ENCODE measurements around the gene BAG5. TPM values are rescaled to one million over a fixed set of nuclear protein-coding genes. Genes with fewer than 3 reads are reported as not detected.
A peak's percentile ranks its signal among the peaks of the same experiment; 100 is the strongest.

Gene BAG5
- total and polyA plus RNA-seq, 2 of the 8 experiments (the other 6 are each of a cell fraction or from before 2014, with no cell fraction given) = 7.4 to 29.5 TPM

GRCh38 chr14:103552846-103553210 lies 9.6 kb downstream of the BAG5 start:
- Histone ChIP-seq H3K23ac (ENCODE audit: insufficient read length) (no peak overlapping the region), H3K9ac (replicated peaks in 1 of 4; ENCODE audit: extremely low read depth in 1 of 4, low read depth in 3 of 4, low read length in 3 of 4) (no peak overlapping the region), H4K8ac (ENCODE audit: extremely low read depth, insufficient read depth, low read length) (no peak overlapping the region), H2BK120ac (replicated peaks; ENCODE audit: low read depth, low read length) (no peak overlapping the region), H3K4me1 (replicated peaks in 1 of 4; ENCODE audit: control insufficient read depth in 3 of 4, insufficient read depth in 4 of 4, low read length in 3 of 4) (no peaks in the 10 kb centered on the region), H3K14ac (ENCODE audit: insufficient read length) (no peak overlapping the region), H3K79me1 (ENCODE audit: low read depth, low read length) (0 out of 2 replicates have a peak, but pooled peaks cover 2% of the 10 kb centered on the region), H3K36me3 (ENCODE audit: control insufficient read depth in 2 of 4, insufficient read depth in 4 of 4, low read length in 3 of 4) (no peaks in the 10 kb centered on the region), H3K4me2 (ENCODE audit: insufficient read depth in 1 of 2, low read depth in 2 of 2, low read length in 2 of 2) (no peak overlapping the region), H3K9me3 (ENCODE audit: insufficient read depth in 2 of 2, low read depth in 1 of 2, low read length in 1 of 2) (no peaks in the 10 kb centered on the region), H3K23me2 (ENCODE audit: low read depth, low read length) (no peaks in the 10 kb centered on the region), H2AK5ac (ENCODE audit: low read depth, low read length) (no peak overlapping the region), H3K27ac (ENCODE audit: low read depth, low read length) (no peak overlapping the region), H2AFZ (ENCODE audit: low read length) (no peak overlapping the region), H2BK5ac (ENCODE audit: low read depth, low read length) (no peak overlapping the region), H4K91ac (replicated peaks; ENCODE audit: insufficient read length, low read length) (no peak overlapping the region), H3K79me2 (ENCODE audit: control insufficient read depth in 1 of 2, insufficient read depth in 2 of 2, low read length in 2 of 2) (peaks cover 0 to 8% of the 10 kb centered on the region in 2 experiments; a peak in 2 of 4 replicates), H4K5ac (ENCODE audit: insufficient read length, low read depth, low read length) (no peak overlapping the region), H2BK12ac (ENCODE audit: low read depth, low read length) (0 out of 2 replicates have a peak overlapping the region, but pooled peaks have one; percentile 50), H4K20me1 (replicated peaks in 1 of 2; ENCODE audit: control insufficient read depth in 1 of 2, insufficient read depth in 2 of 2, low read length in 2 of 2) (peaks cover 0 to 2% of the 10 kb centered on the region in 2 experiments), H3K4me3 (ENCODE audit: extremely low read depth in 1 of 4, insufficient read depth in 2 of 4, low read depth in 3 of 4, low read length in 4 of 4) (no peak overlapping the region), H3K4ac (replicated peaks; ENCODE audit: insufficient read length, low read depth, low read length) (no peak overlapping the region), H2BK15ac (ENCODE audit: low read length) (no peak overlapping the region), H3K56ac (replicated peaks; ENCODE audit: insufficient read length, low read depth, low read length) (no peak overlapping the region), H3K18ac (ENCODE audit: extremely low read depth, low read length) (no peak overlapping the region), H2BK20ac (ENCODE audit: low read length) (no peak overlapping the region), H3K27me3 (replicated peaks in 1 of 4; ENCODE audit: control insufficient read depth in 3 of 4, extremely low read depth in 1 of 4, insufficient read depth in 3 of 4, low read length in 3 of 4) (no peaks in the 10 kb centered on the region)
- WGBS, 2 experiments (ENCODE audit: extremely low coverage in 1 of 2, insufficient coverage in 1 of 2, insufficient read length in 1 of 2, insufficient replicate concordance in 2 of 2, low coverage in 1 of 2, low lambda C conversion rate in 2 of 2, missing lambda C conversion rate in 1 of 2) = 98% methylated on average over 11 of the region's 11 CpGs; no CpG with 5 or more reads in 1 of the 2 experiments
- FAIRE-seq (no peak), DNase-seq (ENCODE audit: low read depth in 1 of 2, low spot score in 2 of 2) (no peak)
- POLR2A ChIA-PET (ENCODE audit: partially characterized antibody) = interaction anchor here (1.5 to 29.8 kb wide), 4 partner anchors 9 to 34 kb away, joined by 5 to 844 read pairs (median 26); partner anchors contain the start of genes BAG5, CKB and COA8
- CTCF ChIA-PET (ENCODE audit: partially characterized antibody) = interaction anchor here (0.6 to 28.8 kb wide), 6 partner anchors 9 to 607 kb away, joined by 4 to 921 read pairs (median 6); partner anchors contain the start of genes CKB and TRMT61A
- TF ChIP-seq NANOG (IDR thresholded peaks at IDR 0.05; ENCODE audit: insufficient read depth, low read depth, low read length, poor library complexity, severe bottlenecking) (no peak), TAF1 (IDR thresholded peaks at IDR 0.05; ENCODE audit: low read depth, low read length) (no peak), SRF (IDR thresholded peaks at IDR 0.05; ENCODE audit: low read depth, low read length) (no peak), JUN (IDR thresholded peaks at IDR 0.05; ENCODE audit: low read depth, low read length) (no peak), RFX5 (IDR thresholded peaks at IDR 0.05; ENCODE audit: borderline replicate concordance, low read depth, low read length) (no peak), BCL11A (IDR thresholded peaks at IDR 0.05; ENCODE audit: low read depth in 2 of 2, low read length in 2 of 2) (no peak), TCF12 (IDR thresholded peaks at IDR 0.05; ENCODE audit: low read depth, low read length) (no peak), RXRA (IDR thresholded peaks at IDR 0.05; ENCODE audit: insufficient read depth, low read depth, low read length) (no peak), SIRT6 (IDR thresholded peaks at IDR 0.05; ENCODE audit: low read length) (no peak)

Data from H1 (cell line).